AG04450 (cell line): ENCODE measurements around the gene PRM1. TPM values are rescaled to one million over a fixed set of nuclear protein-coding genes. Genes with fewer than 3 reads are reported as not detected.

Experiments
- CTCF ChIA-PET: fragments of 300-600, 350-600 bp; formaldehyde crosslinking; extraction: SDS; loops from one replicate; lab custom pipeline; 2022; ENCODE audit warnings: antibody characterized with exemption, inconsistent platforms; lab: Charles Lee
- POLR2A ChIA-PET: fragments of 350-600 bp; formaldehyde crosslinking; extraction: SDS; loops from one replicate; lab custom pipeline; 2021; ENCODE audit warnings: antibody characterized with exemption, inconsistent platforms; lab: Yijun Ruan, JAX
- DNase-seq: peaks from one replicate; pipeline ENCODE4 v3.0.0-alpha.2; 2011; ENCODE audit warnings: low read depth, low spot score
- H3K27ac ChIP-seq: one replicate; pipeline ENCODE4 v1.5.1; 2012; ENCODE audit warnings: low read depth, low read length, control low read depth
- H3K27me3 ChIP-seq: one replicate; pipeline ENCODE4 v1.6.0; 2012; ENCODE audit warnings: low read length; ENCODE audit not compliant: control insufficient read depth, insufficient read depth
- H3K4me3 ChIP-seq: 2 replicates; pipeline ENCODE4 v1.5.1; 2011; ENCODE audit warnings: mild to moderate bottlenecking, low read depth, low read length, control low read depth
- H3K9me3 ChIP-seq: 2 replicates; pipeline ENCODE4 v1.5.1; 2012; ENCODE audit warnings: low read length; ENCODE audit not compliant: control insufficient read depth, insufficient read depth
- CTCF ChIP-seq: IDR thresholded peaks from 2 replicates; pipeline ENCODE4 v1.5.1; 2011; ENCODE audit warnings: low read depth, low read length, control low read depth, inconsistent platforms
- polyA plus RNA-seq: library from polyadenylated mRNA; depleted of rRNA; stranded (reverse); fragments of >200 nt; gene quantifications from 2 replicates; pipeline ENCODE4 v1.2.3, GENCODE V29; 2011

Gene PRM1
- polyA plus RNA-seq, 1 experiment: not detected

- POLR2A ChIA-PET: interaction anchor here (0.6 to 1.6 kb wide), 7 partner anchors 53 to 282 kb away, joined by 3 to 10 read pairs (median 7); no protein-coding TSS in a partner anchor
- DNase-seq: no peak
- H3K27me3 ChIP-seq: no peaks in the 10 kb centered on the region
- H3K9me3 ChIP-seq: peaks cover 6% of the 10 kb centered on the region; the same call in 1 of the 2 replicates
- H3K4me3 ChIP-seq: peak overlapping the region; percentile 97
- peak overlapping the region; percentile 77 for H3K27ac ChIP-seq
- no peak for TF ChIP-seq CTCF
- CTCF ChIA-PET: interaction anchor here (0.6 to 6.2 kb wide), 9 partner anchors 153 to 300 kb away, joined by 4 to 45 read pairs (median 6); no protein-coding TSS in a partner anchor
Observed at GRCh38 chr16:11253009-11253994, 27.8 kb downstream of the PRM1 start.

GRCh38 chr16:11252482-11252931 is 28.6 kb downstream of the PRM1 start:
- H3K27ac ChIP-seq: peak overlapping the region; percentile 77
- no peak for DNase-seq
- no peaks in the 10 kb centered on the region for H3K27me3 ChIP-seq
- peaks cover 6% of the 10 kb centered on the region; the same call in 1 of the 2 replicates for H3K9me3 ChIP-seq
- TF ChIP-seq CTCF: no peak
- POLR2A ChIA-PET: interaction anchor here (0.6 to 1.8 kb wide), 15 partner anchors 100 to 321 kb away, joined by 3 to 9 read pairs (median 4); no protein-coding TSS in a partner anchor
- H3K4me3 ChIP-seq: peak overlapping the region; percentile 97
- CTCF ChIA-PET: interaction anchor here (1.2 to 2.3 kb wide), 4 partner anchors 281 to 299 kb away, joined by 4 to 10 read pairs (median 8); no protein-coding TSS in a partner anchor

- H3K27me3 ChIP-seq: no peaks in the 10 kb centered on the region
- H3K27ac ChIP-seq: peak overlapping the region; percentile 77
- TF ChIP-seq CTCF: no peak
- ChIA-PET POLR2A (interaction anchor here (0.5 to 1.8 kb wide), 21 partner anchors 100 to 495 kb away, joined by 3 to 9 read pairs (median 4); no protein-coding TSS in a partner anchor), CTCF (interaction anchor here (1.2 to 2.7 kb wide), 5 partner anchors 281 to 298 kb away, joined by 4 to 10 read pairs (median 8); no protein-coding TSS in a partner anchor)
- DNase-seq: peak; percentile 63
- peaks cover 6% of the 10 kb centered on the region; the same call in 1 of the 2 replicates for H3K9me3 ChIP-seq
- peak overlapping the region; percentile 97 for H3K4me3 ChIP-seq
Observed at GRCh38 chr16:11251525-11252481, 29.3 kb downstream of the PRM1 start.

GRCh38 chr16:11250786-11251524 is 30.2 kb downstream of the PRM1 start:
- no peak overlapping the region for H3K4me3 ChIP-seq
- ChIA-PET POLR2A (interaction anchor here (0.5 to 1.8 kb wide), 10 partner anchors 117 to 496 kb away, joined by 3 to 9 read pairs (median 4); no protein-coding TSS in a partner anchor), CTCF (interaction anchor here (1.5 to 2.7 kb wide), 2 partner anchors 280 to 287 kb away, joined by 4 to 8 read pairs; no protein-coding TSS in a partner anchor)
- H3K27ac ChIP-seq: peak overlapping the region; percentile 77
- DNase-seq: no peak
- H3K27me3 ChIP-seq: no peaks in the 10 kb centered on the region
- H3K9me3 ChIP-seq: peaks cover 6% of the 10 kb centered on the region; the same call in 1 of the 2 replicates
- no peak for TF ChIP-seq CTCF
